GM19397 (cell line): ENCODE data around the gene CASP3.

Source experiments
- ATAC-seq: cut with Tn5 transposase; IDR thresholded peaks from one replicate; pipeline ENCODE4 v1.9.1; 2021; ENCODE audit warnings: mild to moderate bottlenecking, moderate library complexity; ENCODE audit not compliant: unreplicated experiment

CASP3 gene

GRCh38 chr4:184649026-184649970, at the start of gene CASP3, which contains the start of gene PRIMPOL:
TSS of gene CASP3 (minus strand) at chr4:184649447. CDS start at chr4:184638453, 10,994 bp downstream.
TSS of gene PRIMPOL (plus strand) at chr4:184649738. CDS start at chr4:184657141, 7,403 bp downstream.
- ATAC-seq = peak; percentile 91

DNA sequence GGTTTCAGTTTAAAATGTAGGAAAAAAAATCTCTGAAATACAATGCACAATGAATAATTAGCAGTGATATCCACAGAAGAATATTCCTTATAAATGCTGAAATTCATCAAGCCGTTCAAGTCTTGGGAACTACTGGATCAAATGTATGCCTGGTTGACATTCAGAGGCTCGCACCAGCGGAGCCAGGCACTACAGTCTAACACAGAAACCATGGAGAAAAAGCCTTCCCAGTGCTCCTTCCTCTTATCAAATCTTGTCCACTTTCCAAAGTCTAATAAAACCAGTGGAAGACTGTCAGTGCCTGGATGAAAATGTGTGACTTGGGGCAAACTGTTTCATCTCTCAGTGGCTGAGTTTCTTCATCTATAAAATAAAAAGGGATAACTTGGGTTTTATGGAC, 48.7 kb upstream of the CASP3 start:
- no peak for ATAC-seq

DNA sequence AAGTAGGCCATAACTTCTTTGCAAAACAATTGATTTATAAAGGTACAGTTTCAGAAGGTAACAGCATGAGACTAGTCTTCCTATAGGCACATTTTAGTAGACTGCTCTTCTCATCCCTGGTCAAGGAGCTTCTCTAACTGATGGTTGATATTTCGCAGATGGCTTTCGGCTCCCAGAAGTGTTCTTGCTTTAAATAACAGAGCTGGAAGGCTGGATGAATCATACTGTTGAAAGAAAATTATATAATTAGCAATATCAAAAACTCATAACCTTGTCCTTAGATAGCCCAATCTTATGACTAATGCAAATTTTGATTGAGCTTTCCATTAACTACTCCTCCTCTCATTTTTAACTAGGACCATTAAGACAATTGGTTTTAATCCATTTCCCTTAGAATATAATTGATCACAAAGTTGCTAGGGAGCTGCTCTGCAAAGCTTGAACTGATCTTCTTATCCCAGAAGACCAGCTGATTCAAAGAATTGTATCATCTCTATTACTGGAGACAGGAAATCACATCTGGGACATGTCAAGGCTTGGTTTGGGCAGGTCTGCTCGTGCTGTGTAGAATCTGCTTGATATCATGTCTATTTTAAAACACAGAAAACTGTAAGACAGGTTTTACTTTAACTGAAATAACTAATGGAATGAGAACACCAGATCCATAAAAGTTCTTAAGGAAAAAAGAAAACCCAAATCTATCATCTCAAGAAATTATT, 46.1 kb upstream of the CASP3 start:
- ATAC-seq = no peak

DNA sequence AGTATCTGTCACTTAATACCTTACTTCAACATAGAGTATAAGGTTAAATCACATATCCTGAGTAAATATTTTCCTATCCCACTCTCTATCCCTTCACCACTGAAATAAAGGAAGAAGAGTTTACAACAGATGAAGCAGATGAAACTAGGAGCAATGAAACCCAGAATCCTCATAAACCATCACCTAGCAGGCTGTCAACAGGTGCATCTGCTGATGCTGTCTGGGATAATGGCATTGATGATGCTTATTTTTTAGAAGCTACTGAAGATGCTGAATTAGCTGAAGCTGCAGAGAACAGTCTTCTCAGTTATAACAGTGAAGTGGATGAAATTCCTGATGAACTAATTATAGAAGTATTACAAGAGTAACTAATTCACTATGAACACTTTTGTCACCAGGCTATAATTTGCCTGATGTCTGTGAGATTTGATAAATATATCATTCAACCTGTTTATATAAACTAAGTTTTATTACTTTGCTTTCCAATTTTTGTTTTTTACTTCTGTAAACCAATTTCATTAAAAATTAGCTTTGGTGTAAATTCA, 45.2 kb upstream of the CASP3 start:
- no peak for ATAC-seq

DNA sequence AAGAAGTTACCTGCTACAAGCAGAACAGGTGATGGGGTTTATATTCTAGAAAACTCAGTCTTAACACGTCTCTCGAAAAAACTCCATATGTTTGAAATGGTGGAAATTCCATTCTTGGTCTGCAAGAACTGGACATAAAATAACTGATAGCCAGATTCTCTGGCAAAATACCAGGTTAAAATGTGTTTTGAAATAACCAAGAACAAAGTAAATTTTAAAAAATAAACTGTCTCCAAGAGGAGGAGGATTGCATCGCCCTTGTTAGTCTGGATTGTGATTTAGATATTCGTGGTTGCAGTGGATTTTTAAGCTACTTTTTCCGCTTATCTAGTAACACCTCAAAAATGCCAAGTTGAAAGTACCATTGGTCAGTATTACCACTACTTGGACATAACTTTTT, 43.8 kb upstream of the CASP3 start:
- no peak for ATAC-seq

DNA sequence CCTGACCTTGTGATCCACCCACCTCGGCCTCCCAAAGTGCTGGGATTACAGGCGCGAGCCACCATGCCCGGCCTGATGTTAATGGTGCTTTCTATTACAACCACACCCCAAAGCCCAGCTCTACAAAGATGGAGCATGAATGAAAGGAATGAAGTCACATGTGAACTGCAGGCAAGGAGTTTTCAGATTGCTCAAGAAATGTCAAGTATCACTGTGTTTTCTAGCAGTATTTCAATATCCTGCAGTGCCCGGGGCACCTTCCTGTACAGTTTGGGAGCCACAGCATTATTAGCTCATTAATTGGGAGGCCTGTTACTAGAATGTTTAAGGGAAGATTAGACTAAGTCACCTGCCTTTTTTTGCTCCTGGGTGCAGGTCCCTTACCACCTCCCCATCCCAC, 40.4 kb upstream of the CASP3 start:
- ATAC-seq = no peak

GRCh38 chr4:184688447-184688846, 39.2 kb upstream of the CASP3 start:
- ATAC-seq = no peak

DNA sequence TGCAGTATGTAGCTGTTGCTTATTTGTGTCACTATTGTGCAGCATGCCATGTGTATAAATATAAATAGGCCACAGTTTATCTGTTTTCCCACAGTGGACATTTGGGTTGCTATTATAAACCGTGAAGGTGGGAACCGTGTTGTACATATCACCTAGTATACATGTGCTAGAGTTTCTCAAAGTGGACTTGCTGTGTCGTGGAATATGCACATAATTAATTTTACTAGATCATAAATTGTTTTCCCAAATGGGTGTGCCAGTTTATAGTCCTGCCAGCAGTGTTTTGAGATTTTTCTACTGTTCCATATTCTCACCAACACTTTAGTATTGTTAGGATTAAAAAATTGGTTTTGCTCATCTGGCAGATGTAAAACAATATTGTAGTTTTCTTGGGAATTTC, 38.8 kb upstream of the CASP3 start:
- no peak for ATAC-seq

GRCh38 chr4:184684491-184685189, 35.4 kb upstream of the CASP3 start:
- ATAC-seq = no peak

DNA sequence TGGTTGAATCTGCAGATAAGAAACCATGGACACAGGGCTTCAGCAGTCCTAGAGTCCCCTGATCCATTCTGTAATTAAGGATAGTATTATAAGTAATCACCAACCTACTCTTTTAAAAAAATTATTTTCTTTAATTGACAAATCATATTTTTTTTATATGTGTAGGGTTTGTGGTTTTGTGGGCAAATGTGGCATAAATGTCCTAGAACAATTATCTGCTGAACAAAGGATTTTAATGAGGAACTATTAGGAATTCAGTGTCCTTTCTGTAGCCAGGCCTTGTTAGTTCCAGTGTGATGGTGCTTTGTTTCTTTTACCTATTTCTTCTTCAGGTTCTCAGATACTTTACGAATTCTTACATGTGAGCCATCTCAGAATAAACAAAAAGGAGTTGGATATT, 32.7 kb upstream of the CASP3 start:
- no peak for ATAC-seq

DNA sequence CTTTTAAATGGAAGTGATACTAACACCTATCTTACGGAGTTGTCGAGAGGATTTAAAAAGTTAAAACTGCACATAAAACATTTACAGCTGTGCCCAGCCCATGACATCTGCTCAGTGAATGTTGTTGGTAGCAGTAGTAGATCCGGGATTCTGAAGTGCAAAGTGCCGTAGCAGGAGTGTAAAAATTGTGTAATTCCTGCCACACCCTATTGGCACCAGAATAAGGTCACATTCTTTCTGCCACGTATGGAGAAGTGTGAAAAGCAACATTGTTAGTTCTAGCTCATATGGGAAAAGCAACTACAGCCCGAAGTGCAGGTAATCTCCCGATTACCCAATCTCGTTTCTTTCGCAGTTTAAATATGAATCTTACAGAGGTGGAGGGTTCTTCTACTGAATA, 31.5 kb upstream of the CASP3 start:
- ATAC-seq = no peak

- ATAC-seq = no peak
These were observed 26.7 kb upstream of the CASP3 start for GRCh38 chr4:184675821-184676492.

DNA sequence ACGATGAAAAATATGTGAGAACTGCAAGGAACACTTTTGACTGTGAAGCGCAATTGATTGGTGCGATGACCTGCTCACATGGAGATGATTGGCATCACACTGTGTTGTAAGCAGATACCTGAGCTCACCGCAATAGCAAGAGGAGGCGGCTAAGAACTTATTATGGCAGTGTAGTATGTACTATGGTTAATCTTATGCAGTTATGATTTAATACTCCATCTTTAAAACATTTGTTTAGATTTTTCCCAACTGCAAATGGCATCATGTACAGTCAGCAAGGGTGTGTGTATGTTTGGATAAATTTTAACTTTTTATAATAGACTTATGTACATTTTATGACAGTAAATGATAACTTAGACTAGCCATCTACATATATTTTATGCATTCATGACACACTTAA, 25.8 kb upstream of the CASP3 start:
- no peak for ATAC-seq

GRCh38 chr4:184674011-184674410, 24.8 kb upstream of the CASP3 start:
- no peak for ATAC-seq

DNA sequence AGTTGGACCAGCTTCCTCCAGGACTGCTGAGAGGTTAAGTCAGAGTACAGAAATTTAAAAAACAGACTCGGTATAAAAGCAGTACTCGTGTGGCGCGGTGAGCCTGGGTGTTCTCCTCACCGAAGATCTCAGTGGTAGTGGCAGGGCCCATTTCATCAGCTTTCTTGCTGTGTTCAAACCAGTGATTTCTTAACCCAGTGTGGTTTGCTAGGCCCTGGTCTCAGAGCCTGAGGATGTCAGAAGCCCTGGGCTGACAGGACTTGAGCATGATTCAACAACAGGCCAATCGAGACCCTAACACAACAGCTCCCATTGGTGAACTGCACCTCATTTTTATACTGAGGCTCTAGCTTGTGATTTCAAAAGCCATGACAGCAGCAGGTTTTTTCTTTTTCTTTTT, 23.5 kb upstream of the CASP3 start:
- ATAC-seq = no peak

- no peak for ATAC-seq
These were observed 21.9 kb upstream of the CASP3 start for GRCh38 chr4:184671101-184671500.

DNA sequence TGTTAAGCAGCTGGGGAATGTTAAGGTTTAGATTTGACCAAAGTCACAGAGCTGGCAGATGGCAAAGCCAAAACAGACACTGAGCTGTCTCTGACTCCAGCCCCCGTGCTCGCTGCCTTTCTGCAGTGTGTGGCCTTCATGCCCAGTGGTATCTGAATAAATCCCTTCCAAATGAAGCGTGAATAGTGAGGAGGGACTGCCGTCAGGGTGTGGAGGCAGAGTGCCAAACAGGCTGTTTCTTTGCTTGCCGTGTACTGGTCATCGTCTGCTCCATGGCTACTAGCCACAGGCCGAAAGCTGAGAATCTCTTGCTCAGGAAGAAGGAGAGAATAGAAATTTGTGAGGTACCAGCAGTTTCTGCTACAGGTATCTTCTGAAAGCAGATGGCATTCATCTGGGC, 20.0 kb upstream of the CASP3 start:
- no peak for ATAC-seq

DNA sequence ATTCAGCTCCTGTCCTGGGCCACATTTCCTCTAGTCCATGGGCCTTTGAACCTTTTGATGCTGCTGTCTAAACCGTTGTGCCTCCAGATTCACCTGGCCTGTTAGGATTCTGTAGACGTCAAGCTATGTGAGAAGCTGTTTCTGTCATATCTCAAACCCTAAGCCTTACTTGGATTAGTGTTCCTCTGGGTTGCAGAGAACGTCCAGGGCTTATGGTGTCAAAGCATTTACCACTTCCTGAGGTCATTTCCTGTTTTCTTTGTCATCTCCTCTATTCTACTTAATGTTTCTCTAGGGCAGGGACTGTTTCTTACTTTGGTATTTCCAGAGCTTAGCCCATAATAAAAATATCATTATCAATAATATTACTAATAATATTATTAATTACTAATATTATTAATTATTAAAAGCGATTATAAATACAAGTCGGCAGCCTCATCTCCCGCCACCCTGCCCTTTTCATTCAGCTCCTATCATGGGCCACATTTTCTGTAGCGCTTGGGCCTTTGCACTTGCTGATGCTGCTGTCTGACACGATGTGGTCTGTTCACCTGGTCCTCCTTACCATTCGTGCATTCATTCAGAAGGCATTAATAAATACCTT, 19.4 kb upstream of the CASP3 start:
- ATAC-seq = no peak

GRCh38 chr4:184668096-184668495, 18.8 kb upstream of the CASP3 start:
- no peak for ATAC-seq

DNA sequence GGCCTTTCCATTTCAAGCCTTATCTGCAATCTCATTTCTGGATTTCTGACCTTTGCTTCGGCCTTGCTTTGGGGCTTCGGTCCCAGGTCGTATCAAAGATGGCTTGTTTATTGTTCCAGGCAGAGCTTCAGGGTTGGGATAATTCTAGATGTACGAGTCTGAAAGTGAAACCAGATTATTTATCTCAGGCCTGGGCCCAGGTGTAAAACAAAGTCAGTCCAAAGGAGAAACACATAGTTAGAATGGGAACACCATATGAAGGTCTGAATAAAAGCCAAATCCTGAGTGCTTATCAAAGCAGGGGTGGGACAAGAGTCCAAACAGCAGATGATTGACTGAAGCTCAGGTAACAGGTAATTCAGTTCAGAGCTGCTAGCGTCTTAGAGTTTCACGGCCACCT, 17.4 kb upstream of the CASP3 start:
- ATAC-seq = no peak
